Neural cell (in vitro differentiated cells): ENCODE measurements around the gene CEP350.

Experiments
- EP300 ChIP-seq: fragments of 450-650 bp; conservative IDR thresholded peaks from 2 replicates; pipeline ENCODE4 v1.6.1; 2014; ENCODE audit warnings: antibody characterized with exemption, mild to moderate bottlenecking, moderate library complexity; ENCODE audit not compliant: poor library complexity, severe bottlenecking
- EZH2 ChIP-seq: fragments of 200-600, 300-800 bp; shearing (Covaris generic), sonication (generic); IDR thresholded peaks from 2 replicates; pipeline ENCODE4 v1.6.1; 2014; ENCODE audit warnings: antibody characterized with exemption, low read length, borderline replicate concordance, mild to moderate bottlenecking; ENCODE audit not compliant: insufficient read depth, poor library complexity, severe bottlenecking
- MXI1 ChIP-seq: fragments of 450-650 bp; conservative IDR thresholded peaks from 2 replicates; pipeline ENCODE4 v1.6.1; 2014; ENCODE audit warnings: antibody characterized with exemption, mild to moderate bottlenecking; ENCODE audit not compliant: poor library complexity, severe bottlenecking
- POLR2AphosphoS5 ChIP-seq: IDR thresholded peaks from 2 replicates; pipeline ENCODE4 v1.6.1; 2012
- RAD21 ChIP-seq: fragments of 450-650 bp; conservative IDR thresholded peaks from 2 replicates; pipeline ENCODE4 v1.6.1; 2014; ENCODE audit warnings: antibody characterized with exemption, mild to moderate bottlenecking, moderate library complexity
- SMC3 ChIP-seq: fragments of 450-650 bp; conservative IDR thresholded peaks from 2 replicates; pipeline ENCODE4 v1.6.1; 2014; ENCODE audit warnings: antibody characterized with exemption, mild to moderate bottlenecking, moderate library complexity; ENCODE audit not compliant: poor library complexity
- TAF1 ChIP-seq: IDR thresholded peaks from 2 replicates; pipeline ENCODE4 v1.6.1; 2012; ENCODE audit warnings: low read depth
- TF ChIP-seq, protein P1 (sequence below): fragments of 450-650 bp; IDR thresholded peaks from 2 replicates; pipeline ENCODE4 v1.5.1; 2014; ENCODE audit warnings: antibody characterized with exemption, mild to moderate bottlenecking, moderate library complexity; ENCODE audit not compliant: poor library complexity, severe bottlenecking

- TF ChIP-seq EZH2, result no peak
- TF ChIP-seq, protein P1, sequence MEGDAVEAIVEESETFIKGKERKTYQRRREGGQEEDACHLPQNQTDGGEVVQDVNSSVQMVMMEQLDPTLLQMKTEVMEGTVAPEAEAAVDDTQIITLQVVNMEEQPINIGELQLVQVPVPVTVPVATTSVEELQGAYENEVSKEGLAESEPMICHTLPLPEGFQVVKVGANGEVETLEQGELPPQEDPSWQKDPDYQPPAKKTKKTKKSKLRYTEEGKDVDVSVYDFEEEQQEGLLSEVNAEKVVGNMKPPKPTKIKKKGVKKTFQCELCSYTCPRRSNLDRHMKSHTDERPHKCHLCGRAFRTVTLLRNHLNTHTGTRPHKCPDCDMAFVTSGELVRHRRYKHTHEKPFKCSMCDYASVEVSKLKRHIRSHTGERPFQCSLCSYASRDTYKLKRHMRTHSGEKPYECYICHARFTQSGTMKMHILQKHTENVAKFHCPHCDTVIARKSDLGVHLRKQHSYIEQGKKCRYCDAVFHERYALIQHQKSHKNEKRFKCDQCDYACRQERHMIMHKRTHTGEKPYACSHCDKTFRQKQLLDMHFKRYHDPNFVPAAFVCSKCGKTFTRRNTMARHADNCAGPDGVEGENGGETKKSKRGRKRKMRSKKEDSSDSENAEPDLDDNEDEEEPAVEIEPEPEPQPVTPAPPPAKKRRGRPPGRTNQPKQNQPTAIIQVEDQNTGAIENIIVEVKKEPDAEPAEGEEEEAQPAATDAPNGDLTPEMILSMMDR, result no peak
- TF ChIP-seq POLR2AphosphoS5, result no peak
- TF ChIP-seq RAD21, result no peak
- no peak for TF ChIP-seq TAF1
- no peak for TF ChIP-seq SMC3
- TF ChIP-seq EP300, result no peak
- TF ChIP-seq MXI1, result no peak
Observed at GRCh38 chr1:180150982-180151381, 196.4 kb downstream of the CEP350 start.
